Thyroid gland (tissue), 4 donors: ENCODE data around the gene RAD23B.

Experiments used
- CTCF ChIP-seq, 6 experiments: fragments of 200-600 bp in 3 of 6; fragments of 450-650 bp in 3 of 6; sonication (generic) in 3 of 6; IDR thresholded peaks; one replicate each; pipeline ENCODE4 v1.5.1; 2016 to 2019; ENCODE audit warnings: antibody characterized with exemption in 6 of 6, mild to moderate bottlenecking in 2 of 6, inconsistent platforms in 1 of 6, moderate library complexity in 1 of 6
- POLR2A ChIP-seq, 2 donors: fragments of 450-650 bp; IDR thresholded peaks; one replicate each; pipeline ENCODE4 v1.6.1; 2017; ENCODE audit warnings: antibody characterized with exemption in 2 of 2, mild to moderate bottlenecking in 2 of 2, moderate library complexity in 1 of 2

DNA sequence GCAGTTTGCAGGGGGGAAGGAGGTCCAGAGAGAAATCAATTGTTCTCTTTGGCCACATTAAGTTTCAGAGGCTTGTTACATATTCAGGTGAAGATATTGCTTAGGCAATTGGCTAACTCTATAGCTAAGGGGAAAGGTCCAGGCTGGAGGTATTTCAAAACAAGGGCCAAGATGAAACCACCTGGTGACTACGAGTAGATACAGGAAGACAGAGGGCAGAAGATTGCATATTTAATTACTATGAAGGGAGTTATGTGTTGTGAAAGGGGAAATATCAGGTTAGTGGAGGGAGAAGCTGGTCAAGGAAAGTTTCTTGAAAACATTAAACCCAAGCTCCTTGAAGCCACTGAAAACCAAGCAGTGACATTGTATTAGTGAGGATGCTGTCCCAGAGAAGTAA lies 1.9 kb upstream of the RAD23B start:
- TF ChIP-seq CTCF (IDR thresholded peaks at IDR 0.05), result no peak
- TF ChIP-seq POLR2A (IDR thresholded peaks at IDR 0.05), result no peak
